ENCODE results near the gene FKBP1C.

Gene FKBP1C

GRCh38 chr6:63261820-63262219 is 50.6 kb downstream of the FKBP1C start:
- ChIA-PET CTCF (interaction anchor here (1.6 kb wide), 1 partner anchor 10 kb away, joined by 4 read pairs; no protein-coding TSS in a partner anchor), POLR2A (no interaction called here)
- H3K4me3 ChIP-seq (ENCODE audit: low read depth, low read length): no peak overlapping the region
- TF ChIP-seq, protein P1, sequence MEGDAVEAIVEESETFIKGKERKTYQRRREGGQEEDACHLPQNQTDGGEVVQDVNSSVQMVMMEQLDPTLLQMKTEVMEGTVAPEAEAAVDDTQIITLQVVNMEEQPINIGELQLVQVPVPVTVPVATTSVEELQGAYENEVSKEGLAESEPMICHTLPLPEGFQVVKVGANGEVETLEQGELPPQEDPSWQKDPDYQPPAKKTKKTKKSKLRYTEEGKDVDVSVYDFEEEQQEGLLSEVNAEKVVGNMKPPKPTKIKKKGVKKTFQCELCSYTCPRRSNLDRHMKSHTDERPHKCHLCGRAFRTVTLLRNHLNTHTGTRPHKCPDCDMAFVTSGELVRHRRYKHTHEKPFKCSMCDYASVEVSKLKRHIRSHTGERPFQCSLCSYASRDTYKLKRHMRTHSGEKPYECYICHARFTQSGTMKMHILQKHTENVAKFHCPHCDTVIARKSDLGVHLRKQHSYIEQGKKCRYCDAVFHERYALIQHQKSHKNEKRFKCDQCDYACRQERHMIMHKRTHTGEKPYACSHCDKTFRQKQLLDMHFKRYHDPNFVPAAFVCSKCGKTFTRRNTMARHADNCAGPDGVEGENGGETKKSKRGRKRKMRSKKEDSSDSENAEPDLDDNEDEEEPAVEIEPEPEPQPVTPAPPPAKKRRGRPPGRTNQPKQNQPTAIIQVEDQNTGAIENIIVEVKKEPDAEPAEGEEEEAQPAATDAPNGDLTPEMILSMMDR (IDR thresholded peaks at IDR 0.05; ENCODE audit: insufficient read depth, low read length, missing control alignments): no peak
- no peak for DNase-seq (ENCODE audit: low read depth, low spot score)

Data from AG04449 (cell line).